Measurements from ENCODE around the gene ACSL6. TPM values are rescaled to one million over a fixed set of nuclear protein-coding genes. Genes with fewer than 3 reads are reported as not detected.
A peak's percentile ranks its signal among the peaks of the same experiment; 100 is the strongest.

ACSL6 gene
- total RNA-seq, 1 donor from 2014 or later: not detected

DNA sequence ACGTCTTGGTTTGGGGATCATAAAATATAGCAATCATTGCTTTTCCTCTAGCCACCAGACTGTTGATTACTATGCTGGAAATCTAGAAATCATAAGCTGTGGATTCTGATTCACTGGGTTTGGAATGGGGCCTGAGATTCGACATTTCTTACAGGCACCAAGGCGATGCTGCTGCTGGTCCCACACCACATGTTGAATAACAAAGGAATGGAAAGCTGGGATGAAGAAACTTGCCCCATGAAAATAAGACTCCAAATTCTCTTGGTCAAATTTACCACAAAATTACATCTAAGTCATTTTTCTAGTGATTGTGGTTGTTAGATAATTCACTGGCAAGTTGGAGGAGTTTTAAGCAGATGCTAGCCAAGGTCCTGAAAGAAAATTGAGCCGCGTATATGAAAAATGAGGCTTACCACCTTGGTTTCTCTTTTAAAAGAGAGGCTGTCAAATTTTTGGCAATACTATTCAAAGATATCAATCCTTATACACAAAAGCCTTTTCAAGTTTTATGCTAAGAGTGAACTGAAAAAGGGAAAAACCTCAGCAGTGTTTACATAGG lies 43.0 kb downstream of the ACSL6 start:
- no peak overlapping the region for H3K27ac Mint-ChIP-seq (ENCODE audit: unreplicated experiment)
- no peaks in the 10 kb centered on the region for H3K9me3 Mint-ChIP-seq (ENCODE audit: unreplicated experiment)
- no peaks in the 10 kb centered on the region for H3K36me3 Mint-ChIP-seq (ENCODE audit: unreplicated experiment)
- no peak for DNase-seq (ENCODE audit: extremely low spot score, unreplicated experiment)
- H3K4me3 Mint-ChIP-seq (ENCODE audit: unreplicated experiment): no peak overlapping the region
- no peaks in the 10 kb centered on the region for H3K4me1 Mint-ChIP-seq (ENCODE audit: unreplicated experiment)
- H3K27me3 Mint-ChIP-seq (ENCODE audit: unreplicated experiment): peaks cover 12% of the 10 kb centered on the region
- no peak for TF ChIP-seq CTCF (IDR thresholded peaks at IDR 0.05)

DNA sequence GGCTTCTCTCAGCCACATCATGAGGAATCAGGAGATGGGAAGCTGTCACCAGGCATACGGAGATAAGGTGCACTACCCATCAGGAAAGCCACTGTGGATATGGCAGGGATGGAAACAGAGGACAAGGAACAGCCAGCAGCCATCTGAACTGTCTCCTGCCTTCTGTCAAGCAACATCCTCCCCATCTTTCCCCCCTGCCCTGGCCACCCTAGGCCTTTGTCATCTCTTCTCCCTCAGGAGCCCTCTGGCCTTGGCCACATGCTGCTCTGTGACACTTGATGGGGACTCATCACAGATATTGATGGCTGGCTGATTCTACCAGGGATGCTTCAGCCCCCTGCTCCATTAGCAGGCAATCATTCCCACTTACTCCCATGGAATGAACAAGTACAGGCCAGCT lies 44.9 kb downstream of the ACSL6 start:
- no peak overlapping the region for H3K27ac Mint-ChIP-seq (ENCODE audit: unreplicated experiment)
- peaks cover 8% of the 10 kb centered on the region for H3K27me3 Mint-ChIP-seq (ENCODE audit: unreplicated experiment)
- no peak overlapping the region for H3K4me3 Mint-ChIP-seq (ENCODE audit: unreplicated experiment)
- H3K9me3 Mint-ChIP-seq (ENCODE audit: unreplicated experiment): no peaks in the 10 kb centered on the region
- H3K4me1 Mint-ChIP-seq (ENCODE audit: unreplicated experiment): no peaks in the 10 kb centered on the region
- peak; percentile 54 for DNase-seq (ENCODE audit: extremely low spot score, unreplicated experiment)
- TF ChIP-seq CTCF (IDR thresholded peaks at IDR 0.05): no peak
- no peaks in the 10 kb centered on the region for H3K36me3 Mint-ChIP-seq (ENCODE audit: unreplicated experiment)

- H3K4me3 Mint-ChIP-seq (ENCODE audit: unreplicated experiment): no peak overlapping the region
- H3K4me1 Mint-ChIP-seq (ENCODE audit: unreplicated experiment): no peaks in the 10 kb centered on the region
- H3K36me3 Mint-ChIP-seq (ENCODE audit: unreplicated experiment): no peaks in the 10 kb centered on the region
- H3K27ac Mint-ChIP-seq (ENCODE audit: unreplicated experiment): no peak overlapping the region
- TF ChIP-seq CTCF (IDR thresholded peaks at IDR 0.05): no peak
- peak; percentile 66 for DNase-seq (ENCODE audit: extremely low spot score, unreplicated experiment)
- peaks cover 8% of the 10 kb centered on the region for H3K27me3 Mint-ChIP-seq (ENCODE audit: unreplicated experiment)
- H3K9me3 Mint-ChIP-seq (ENCODE audit: unreplicated experiment): no peaks in the 10 kb centered on the region
Observed at GRCh38 chr5:131965826-131966415, 45.5 kb downstream of the ACSL6 start.

DNA sequence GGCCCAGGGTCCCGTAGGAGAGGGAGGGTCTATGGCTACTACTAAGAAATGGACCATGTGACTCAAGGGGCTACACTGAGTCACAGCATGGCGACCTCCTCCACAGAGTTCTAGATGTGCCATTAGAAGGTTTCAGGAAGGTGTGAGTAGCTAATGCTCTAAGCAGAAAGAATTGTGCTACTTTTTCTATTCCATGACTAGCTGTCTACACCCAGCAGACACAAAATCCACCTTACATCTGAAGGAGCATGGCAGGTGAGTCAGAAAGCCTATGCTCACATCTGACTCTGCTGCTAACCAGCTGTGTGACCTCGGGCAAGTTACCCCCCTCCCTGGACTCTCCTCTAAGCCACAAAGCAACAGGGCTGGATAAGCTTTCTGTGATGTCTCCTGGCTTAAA lies 51.6 kb downstream of the ACSL6 start:
- H3K27ac Mint-ChIP-seq (ENCODE audit: unreplicated experiment): no peak overlapping the region
- H3K27me3 Mint-ChIP-seq (ENCODE audit: unreplicated experiment): peaks cover 14% of the 10 kb centered on the region
- DNase-seq (ENCODE audit: extremely low spot score, unreplicated experiment): no peak
- H3K36me3 Mint-ChIP-seq (ENCODE audit: unreplicated experiment): no peaks in the 10 kb centered on the region
- H3K9me3 Mint-ChIP-seq (ENCODE audit: unreplicated experiment): no peaks in the 10 kb centered on the region
- no peak overlapping the region for H3K4me3 Mint-ChIP-seq (ENCODE audit: unreplicated experiment)
- TF ChIP-seq CTCF (IDR thresholded peaks at IDR 0.05): no peak
- H3K4me1 Mint-ChIP-seq (ENCODE audit: unreplicated experiment): no peaks in the 10 kb centered on the region

DNA sequence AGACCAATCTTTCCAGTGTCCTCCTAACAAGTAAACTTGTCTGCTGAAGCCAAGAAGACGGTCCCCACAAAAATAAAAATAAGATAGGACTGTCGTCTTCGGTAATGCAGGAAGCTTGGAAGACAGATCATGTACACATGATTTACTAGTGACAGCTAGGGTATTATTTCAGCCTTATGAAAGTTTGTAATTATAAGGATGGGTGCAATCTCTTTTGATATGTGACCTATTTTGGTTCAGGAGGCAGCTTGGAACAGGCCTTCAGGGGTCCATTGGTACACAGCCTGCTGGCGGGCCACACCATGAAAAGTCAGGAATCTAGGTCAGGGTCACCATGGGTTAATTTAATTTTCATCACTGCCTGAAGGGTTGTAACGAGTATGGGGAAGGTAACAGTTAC lies 52.3 kb downstream of the ACSL6 start:
- Mint-ChIP-seq H3K27me3 (ENCODE audit: unreplicated experiment) (peaks cover 22% of the 10 kb centered on the region), H3K36me3 (ENCODE audit: unreplicated experiment) (no peaks in the 10 kb centered on the region), H3K27ac (ENCODE audit: unreplicated experiment) (no peak overlapping the region), H3K4me3 (ENCODE audit: unreplicated experiment) (no peak overlapping the region), H3K9me3 (ENCODE audit: unreplicated experiment) (no peaks in the 10 kb centered on the region), H3K4me1 (ENCODE audit: unreplicated experiment) (no peaks in the 10 kb centered on the region)
- DNase-seq (ENCODE audit: extremely low spot score, unreplicated experiment): no peak
- TF ChIP-seq CTCF (IDR thresholded peaks at IDR 0.05): no peak

All from osteocyte (in vitro differentiated cells).